ENCODE measurements around the gene IKZF1. TPM values are rescaled to one million over a fixed set of nuclear protein-coding genes. Genes with fewer than 3 reads are reported as not detected.

IKZF1 gene
- total RNA-seq, 1 experiment from 2014 or later = 3.7 TPM

DNA sequence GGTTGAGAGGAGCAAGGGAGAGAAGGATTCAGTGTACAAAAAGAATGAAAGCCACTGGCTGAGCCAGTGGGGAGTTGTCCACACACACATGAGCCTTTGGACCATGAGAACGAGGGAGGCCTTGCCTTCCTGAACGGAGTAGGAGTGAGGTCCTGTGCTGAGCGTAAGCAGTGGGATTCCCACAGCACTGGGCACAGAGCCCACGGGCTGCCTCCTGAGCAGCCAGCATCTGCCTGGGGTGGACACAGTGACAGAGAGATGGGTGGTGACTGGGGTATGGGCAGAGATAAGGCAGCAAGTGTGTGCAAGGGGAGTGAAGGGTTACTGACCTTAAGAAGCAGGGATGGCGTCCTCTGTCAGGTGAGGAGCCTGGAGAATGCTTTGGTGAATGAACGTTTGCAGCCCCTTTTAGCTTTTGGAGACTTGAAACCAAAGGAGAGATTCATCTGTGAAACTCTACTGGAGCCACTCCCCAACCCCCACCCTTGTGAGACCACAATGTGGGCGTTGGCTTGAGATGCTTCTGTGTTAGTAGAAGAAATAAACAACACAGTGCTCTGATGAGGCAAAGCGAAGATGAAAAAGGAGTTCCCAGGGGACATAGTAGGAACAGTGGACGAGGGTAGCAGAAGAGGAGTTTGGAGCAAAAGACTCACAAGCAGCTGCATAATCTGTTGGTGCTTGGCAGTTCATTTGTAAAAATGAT, 89.2 kb downstream of the IKZF1 start:
- Histone ChIP-seq H3K27me3 (replicated peaks; ENCODE audit: insufficient read depth, low read depth, low read length, poor library complexity) (peaks cover 39% of the 10 kb centered on the region), H3K36me3 (ENCODE audit: insufficient read depth, low read length, poor library complexity, severe bottlenecking) (no peaks in the 10 kb centered on the region), H3K4me3 (ENCODE audit: low read depth, low read length, poor library complexity, severe bottlenecking) (no peak overlapping the region), H3K9me3 (ENCODE audit: low read depth, low read length, poor library complexity, severe bottlenecking) (no peaks in the 10 kb centered on the region), H3K4me1 (ENCODE audit: insufficient read depth, low read length, poor library complexity, severe bottlenecking) (no peaks in the 10 kb centered on the region), H3K27ac (ENCODE audit: low read depth, low read length, poor library complexity, severe bottlenecking) (no peak overlapping the region)
- no TSS peak for BruUV-seq (replicated peaks)
- CTCF ChIA-PET = no interaction called here
- POLR2A ChIA-PET (ENCODE audit: low non-redundant PET) = no interaction called here
- no peak for TF ChIP-seq EZH2 (IDR thresholded peaks at IDR 0.05; ENCODE audit: borderline replicate concordance, low read depth, low read length, poor library complexity, severe bottlenecking)
- TF ChIP-seq, protein P1, sequence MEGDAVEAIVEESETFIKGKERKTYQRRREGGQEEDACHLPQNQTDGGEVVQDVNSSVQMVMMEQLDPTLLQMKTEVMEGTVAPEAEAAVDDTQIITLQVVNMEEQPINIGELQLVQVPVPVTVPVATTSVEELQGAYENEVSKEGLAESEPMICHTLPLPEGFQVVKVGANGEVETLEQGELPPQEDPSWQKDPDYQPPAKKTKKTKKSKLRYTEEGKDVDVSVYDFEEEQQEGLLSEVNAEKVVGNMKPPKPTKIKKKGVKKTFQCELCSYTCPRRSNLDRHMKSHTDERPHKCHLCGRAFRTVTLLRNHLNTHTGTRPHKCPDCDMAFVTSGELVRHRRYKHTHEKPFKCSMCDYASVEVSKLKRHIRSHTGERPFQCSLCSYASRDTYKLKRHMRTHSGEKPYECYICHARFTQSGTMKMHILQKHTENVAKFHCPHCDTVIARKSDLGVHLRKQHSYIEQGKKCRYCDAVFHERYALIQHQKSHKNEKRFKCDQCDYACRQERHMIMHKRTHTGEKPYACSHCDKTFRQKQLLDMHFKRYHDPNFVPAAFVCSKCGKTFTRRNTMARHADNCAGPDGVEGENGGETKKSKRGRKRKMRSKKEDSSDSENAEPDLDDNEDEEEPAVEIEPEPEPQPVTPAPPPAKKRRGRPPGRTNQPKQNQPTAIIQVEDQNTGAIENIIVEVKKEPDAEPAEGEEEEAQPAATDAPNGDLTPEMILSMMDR (conservative IDR thresholded peaks at IDR 0.05; ENCODE audit: low read depth, low read length) = no peak
- no peak for DNase-seq (ENCODE audit: low spot score)
- intact Hi-C loops (cut with micrococcal nuclease; ENCODE audit: unreplicated experiment) = no loop called here

DNA sequence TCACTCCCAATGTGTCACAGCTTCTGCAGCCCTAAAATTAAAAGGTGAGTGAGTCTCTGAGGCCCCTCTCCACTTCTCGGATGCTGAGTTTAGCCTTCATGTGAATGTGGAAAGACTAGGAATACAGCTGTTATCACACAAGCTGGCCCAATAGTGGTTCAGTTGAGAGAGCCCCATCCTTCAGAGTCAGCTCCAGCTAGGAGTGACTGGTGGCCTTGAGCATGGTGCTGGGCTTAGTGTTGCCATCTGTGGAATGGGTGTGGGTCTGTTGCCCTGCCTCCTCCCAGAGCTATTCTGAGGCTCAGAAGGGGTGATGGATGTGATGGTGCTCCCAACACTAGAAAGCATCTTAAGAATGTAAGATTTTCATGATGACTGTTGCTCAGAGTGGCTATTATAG, 89.8 kb downstream of the IKZF1 start:
- ChIA-PET POLR2A (ENCODE audit: low non-redundant PET) (no interaction called here), CTCF (no interaction called here)
- H3K27me3 ChIP-seq (replicated peaks; ENCODE audit: insufficient read depth, low read depth, low read length, poor library complexity) = peaks cover 44% of the 10 kb centered on the region
- H3K9me3 ChIP-seq (ENCODE audit: low read depth, low read length, poor library complexity, severe bottlenecking) = no peaks in the 10 kb centered on the region
- no peak for DNase-seq (ENCODE audit: low spot score)
- BruUV-seq (replicated peaks) = no TSS peak
- no peak overlapping the region for H3K4me3 ChIP-seq (ENCODE audit: low read depth, low read length, poor library complexity, severe bottlenecking)
- intact Hi-C loops (cut with micrococcal nuclease; ENCODE audit: unreplicated experiment) = no loop called here
- no peaks in the 10 kb centered on the region for H3K36me3 ChIP-seq (ENCODE audit: insufficient read depth, low read length, poor library complexity, severe bottlenecking)
- TF ChIP-seq EZH2 (IDR thresholded peaks at IDR 0.05; ENCODE audit: borderline replicate concordance, low read depth, low read length, poor library complexity, severe bottlenecking) = no peak
- TF ChIP-seq, protein P1 (conservative IDR thresholded peaks at IDR 0.05; ENCODE audit: low read depth, low read length) = no peak
- H3K4me1 ChIP-seq (ENCODE audit: insufficient read depth, low read length, poor library complexity, severe bottlenecking) = no peaks in the 10 kb centered on the region
- H3K27ac ChIP-seq (ENCODE audit: low read depth, low read length, poor library complexity, severe bottlenecking) = no peak overlapping the region

DNA sequence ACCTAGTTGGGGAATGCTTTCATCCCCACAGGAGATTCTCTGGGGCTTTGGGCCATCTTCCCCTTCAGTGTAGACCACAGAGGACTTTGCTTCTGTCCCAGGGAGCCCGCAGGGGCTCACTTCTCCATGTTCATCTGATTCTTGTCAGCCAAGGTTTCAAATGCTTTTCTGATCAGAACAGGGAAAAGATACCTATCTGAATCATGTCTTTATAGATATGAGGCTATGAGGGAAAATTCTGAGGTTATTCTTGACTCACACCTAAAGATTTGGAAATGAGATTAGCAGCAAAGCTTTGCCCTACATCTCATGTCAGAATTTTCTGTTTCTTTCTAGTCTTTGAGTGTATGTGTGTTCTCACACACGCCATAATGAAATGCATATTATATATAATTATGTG, 92.3 kb downstream of the IKZF1 start:
- intact Hi-C loops (cut with micrococcal nuclease; ENCODE audit: unreplicated experiment) = no loop called here
- H3K27ac ChIP-seq (ENCODE audit: low read depth, low read length, poor library complexity, severe bottlenecking) = no peak overlapping the region
- H3K36me3 ChIP-seq (ENCODE audit: insufficient read depth, low read length, poor library complexity, severe bottlenecking) = no peaks in the 10 kb centered on the region
- ChIA-PET CTCF (no interaction called here), POLR2A (ENCODE audit: low non-redundant PET) (no interaction called here)
- H3K27me3 ChIP-seq (replicated peaks; ENCODE audit: insufficient read depth, low read depth, low read length, poor library complexity) = peaks cover 63% of the 10 kb centered on the region
- no TSS peak for BruUV-seq (replicated peaks)
- no peak for TF ChIP-seq EZH2 (IDR thresholded peaks at IDR 0.05; ENCODE audit: borderline replicate concordance, low read depth, low read length, poor library complexity, severe bottlenecking)
- TF ChIP-seq, protein P1 (conservative IDR thresholded peaks at IDR 0.05; ENCODE audit: low read depth, low read length) = no peak
- DNase-seq (ENCODE audit: low spot score) = no peak
- H3K9me3 ChIP-seq (ENCODE audit: low read depth, low read length, poor library complexity, severe bottlenecking) = no peaks in the 10 kb centered on the region
- H3K4me1 ChIP-seq (ENCODE audit: insufficient read depth, low read length, poor library complexity, severe bottlenecking) = no peaks in the 10 kb centered on the region
- H3K4me3 ChIP-seq (ENCODE audit: low read depth, low read length, poor library complexity, severe bottlenecking) = no peak overlapping the region

All from A673 (cell line).